Heart left ventricle (tissue), 16 donors: ENCODE results near the gene LSM5. TPM values are rescaled to one million over a fixed set of nuclear protein-coding genes. Genes with fewer than 3 reads are reported as not detected.
"Not testable (repeated sequence)": the region's sequence is repeated elsewhere in the genome, so short reads cannot be mapped to it uniquely, and the experiment has no call there.

Source experiments
- ATAC-seq, 4 donors: fragments of 200-7000 bp; cut with Tn5 transposase; one replicate each; pipeline ENCODE4 v1.9.1; 2020 to 2022; ENCODE audit warnings: moderate library complexity in 4 of 4, mild to moderate bottlenecking in 3 of 4, moderate number of reproducible peaks in 1 of 4
- DNase-seq, 5 donors: peaks; one replicate each; pipeline ENCODE4 v3.0.0-alpha.2; 2020
- H3K27ac ChIP-seq, 12 donors: fragments of 200-600 bp; sonication (generic) in 4 of 12; one replicate each; pipeline versions ENCODE4 v1.5.0 to v1.8.0; 2016 to 2022; ENCODE audit warnings: mild to moderate bottlenecking in 2 of 12
- H3K27me3 ChIP-seq, 9 donors: fragments of 200-600 bp; sonication (generic) in 2 of 9; one replicate each; pipeline versions ENCODE4 v1.5.1 to v1.8.0; 2016 to 2022; ENCODE audit warnings: mild to moderate bottlenecking in 3 of 9
- H3K36me3 ChIP-seq, 9 donors: fragments of 200-600 bp; sonication (generic) in 2 of 9; one replicate each; pipeline versions ENCODE4 v1.5.0 to v1.8.0; 2018 to 2022; ENCODE audit warnings: mild to moderate bottlenecking in 2 of 9
- H3K4me1 ChIP-seq, 12 donors: fragments of 200-600 bp; sonication (generic) in 4 of 12; one replicate each; pipeline versions ENCODE4 v1.5.0 to v1.8.0; 2016 to 2022; ENCODE audit warnings: mild to moderate bottlenecking in 3 of 12
- H3K4me3 ChIP-seq, 12 donors: fragments of 200-600 bp; sonication (generic) in 4 of 12; one replicate each; pipeline versions ENCODE4 v1.5.0 to v1.8.0; 2017 to 2022; ENCODE audit warnings: mild to moderate bottlenecking in 9 of 12, moderate library complexity in 4 of 12
- H3K9me3 ChIP-seq, 12 donors: fragments of 200-600 bp; sonication (generic) in 4 of 12; one replicate each; pipeline versions ENCODE4 v1.5.0 to v1.8.0; 2016 to 2022; ENCODE audit warnings: mild to moderate bottlenecking in 1 of 12
- POLR2A ChIP-seq, 2 donors: fragments of 450-650 bp; IDR thresholded peaks; one replicate each; pipeline ENCODE4 v1.6.1; 2017; ENCODE audit warnings: antibody characterized with exemption in 2 of 2, mild to moderate bottlenecking in 2 of 2, moderate library complexity in 2 of 2
- WGBS, 4 donors: extraction: QIAGEN DNeasy Blood & Tissue Kit in 2 of 4; methylation state at CpG; one replicate each; pipeline versions ENCODE4 v1.1.5 to v1.1.7; 2013 to 2018; 5-methylcytosine and 5-hydroxymethylcytosine counted together
- intact Hi-C, 10 donors: fragments of 100-400 bp; cut with DNase I; formaldehyde crosslinking; loops; one replicate each; pipeline versions ENCODE4 v1.11.1 to v1.14.2; 2022
- polyA plus RNA-seq, 2 donors: library from polyadenylated mRNA; stranded (reverse); fragments of 200-250 nt; gene quantifications; one replicate each; pipeline ENCODE4 v1.2.3, GENCODE V29; 2013
- total RNA-seq, 9 donors: library from RNA; depleted of rRNA in 2 of 9; stranded (reverse); fragments of >200 nt in 2 of 9; fragmentation: NEBNext Ultra II Directional in 3 of 9; extraction: Animal tissue kit (Norgen Biotek cat#: 25700) in 3 of 9; gene quantifications; one replicate each; pipeline versions ENCODE4 v1.1.0 to v1.2.4, GENCODE V29; 2016 to 2023
- TF ChIP-seq, protein P1 (sequence below), 12 donors: fragments of 200-600 bp; sonication (generic) in 4 of 12; IDR thresholded peaks; one replicate each; pipeline versions ENCODE4 v1.5.0 to v1.8.0; 2018 to 2022; ENCODE audit warnings: antibody characterized with exemption in 12 of 12, mild to moderate bottlenecking in 5 of 12
- donor health status: ischemic (EF 13 %, LVEDD 7.1; RV severe dilation, severe dysfunction).
- donor health status: healthy with polysubstance abuse.
- donor health status: DM: no; HTN: yes; CAD: no.
- donor health status: DM: no; HTN: no; CAD: no.
- donor health status: ischemic (EF 25% LVEDD 6.9; RV normal size, moderate dysfunction).
- donor health status: ischemic (EF 25% LVEDD 5.7; RV mildly dilated, moderate dysfunction).
- donor health status: healthy.
- donor health status: DM: yes; HTN: yes; CAD: no.
- donor health status: ischemic (EF 35%, LVEDD 5.7; RV mildly dilated, moderate dysfunction).
- donor health status: nonischemic (EF 11% LVEDD 7.7; RV severe dilation, severe dysfunction).
- donor health status: DM: yes; HTN: yes; CAD: no.
- donor health status: PGD.
- donor health status: ischemic (EF 29% LVEDD 5.4; RV normal size, mild dysfunction).
- donor health status: nonischemic (EF 23%, LVEDD 6.1; RV moderate dilation, normal function).

The LSM5 gene
- total and polyA plus RNA-seq, 11 donors = 10.8 to 67.5 (median 37.3) TPM

DNA sequence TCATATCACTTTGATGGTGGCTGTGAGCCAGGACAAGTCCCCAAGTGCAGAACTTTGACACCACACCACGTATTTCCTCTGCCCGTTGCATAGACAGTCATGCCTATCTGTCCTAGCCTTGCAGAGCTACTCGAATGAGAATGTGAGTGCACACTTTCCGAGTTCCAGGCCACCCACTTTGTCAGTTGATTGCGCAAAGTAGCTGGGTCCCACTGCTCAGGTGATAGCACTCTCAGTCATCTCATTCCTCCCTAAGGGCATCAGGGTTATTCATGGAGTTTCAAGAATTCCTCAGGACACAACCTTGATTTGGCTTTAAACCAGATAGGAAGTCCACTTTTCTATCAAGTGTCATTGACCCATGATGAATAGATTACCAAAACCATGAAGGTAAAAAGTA is 19.3 kb downstream of the LSM5 start:
- intact Hi-C loops = loop anchor here in 2 of 10 donors (10.0 kb wide), 1 partner anchor 726 kb away; no protein-coding TSS in a partner anchor
- Histone ChIP-seq H3K27ac (no peak overlapping the region), H3K9me3 (no peaks in the 10 kb centered on the region), H3K4me1 (peaks cover 0 to 6% (median 0%) of the 10 kb centered on the region in 12 donors), H3K4me3 (no peak overlapping the region), H3K27me3 (no peaks in the 10 kb centered on the region), H3K36me3 (no peaks in the 10 kb centered on the region)
- TF ChIP-seq, protein P1, sequence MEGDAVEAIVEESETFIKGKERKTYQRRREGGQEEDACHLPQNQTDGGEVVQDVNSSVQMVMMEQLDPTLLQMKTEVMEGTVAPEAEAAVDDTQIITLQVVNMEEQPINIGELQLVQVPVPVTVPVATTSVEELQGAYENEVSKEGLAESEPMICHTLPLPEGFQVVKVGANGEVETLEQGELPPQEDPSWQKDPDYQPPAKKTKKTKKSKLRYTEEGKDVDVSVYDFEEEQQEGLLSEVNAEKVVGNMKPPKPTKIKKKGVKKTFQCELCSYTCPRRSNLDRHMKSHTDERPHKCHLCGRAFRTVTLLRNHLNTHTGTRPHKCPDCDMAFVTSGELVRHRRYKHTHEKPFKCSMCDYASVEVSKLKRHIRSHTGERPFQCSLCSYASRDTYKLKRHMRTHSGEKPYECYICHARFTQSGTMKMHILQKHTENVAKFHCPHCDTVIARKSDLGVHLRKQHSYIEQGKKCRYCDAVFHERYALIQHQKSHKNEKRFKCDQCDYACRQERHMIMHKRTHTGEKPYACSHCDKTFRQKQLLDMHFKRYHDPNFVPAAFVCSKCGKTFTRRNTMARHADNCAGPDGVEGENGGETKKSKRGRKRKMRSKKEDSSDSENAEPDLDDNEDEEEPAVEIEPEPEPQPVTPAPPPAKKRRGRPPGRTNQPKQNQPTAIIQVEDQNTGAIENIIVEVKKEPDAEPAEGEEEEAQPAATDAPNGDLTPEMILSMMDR (IDR thresholded peaks at IDR 0.05) = no peak
- TF ChIP-seq POLR2A (IDR thresholded peaks at IDR 0.05) = no peak
- ATAC-seq (no peak), DNase-seq (no peak)
- WGBS, 4 donors = 38 to 59% (median 38%) methylated on average over 5 of the region's 5 CpGs

- H3K27ac ChIP-seq, H3K4me3 ChIP-seq, H3K27me3 ChIP-seq, ATAC-seq, DNase-seq, H3K9me3 ChIP-seq, H3K4me1 ChIP-seq, H3K36me3 ChIP-seq: not testable (repeated sequence)
- 96 to 100% methylated on average over 1 to 2 of the region's 2 CpGs; no CpG with 5 or more reads in 2 of the 4 donors for whole genome bisulfite sequencing, 4 donors
- intact Hi-C loops = loop anchor here in 2 of 10 donors (10.0 kb wide), 1 partner anchor 725 kb away; no protein-coding TSS in a partner anchor
Observed at GRCh38 chr7:32470004-32470403, 20.2 kb downstream of the LSM5 start.

- H3K4me1 ChIP-seq, H3K27ac ChIP-seq, H3K36me3 ChIP-seq, ATAC-seq, H3K27me3 ChIP-seq, H3K4me3 ChIP-seq, H3K9me3 ChIP-seq, intact Hi-C loops, DNase-seq: not testable (repeated sequence)
- WGBS, 4 donors = 81 to 86% (median 84%) methylated on average over 16 to 21 of the region's 30 CpGs
Observed at GRCh38 chr7:32464641-32465416, 25.4 kb downstream of the LSM5 start.

DNA sequence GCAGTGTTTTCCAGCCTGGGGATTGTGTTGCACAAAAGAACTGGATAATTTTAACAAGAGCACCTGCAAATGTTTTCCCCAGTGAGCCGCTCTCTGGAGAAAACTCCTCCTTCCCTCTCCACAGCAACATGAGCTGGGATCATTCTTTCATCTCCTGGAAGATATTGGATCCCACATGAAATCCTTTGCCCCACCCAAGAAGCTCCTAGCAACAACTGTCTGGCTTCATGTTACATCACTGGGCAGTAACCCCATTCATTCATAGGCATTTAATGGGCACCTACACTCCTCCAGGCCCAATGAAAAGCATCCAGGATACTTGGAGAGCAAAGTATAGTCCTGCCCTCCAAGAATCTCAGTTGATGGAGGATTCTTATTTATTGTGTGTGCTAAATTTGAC is 27.2 kb downstream of the LSM5 start:
- TF ChIP-seq, protein P1 (IDR thresholded peaks at IDR 0.05) = no peak
- TF ChIP-seq POLR2A (IDR thresholded peaks at IDR 0.05) = no peak
- 89 to 93% (median 91%) methylated on average over 1 of the region's 1 CpG for WGBS, 4 donors
- intact Hi-C loops = no loop called here
- DNase-seq = no peak
- H3K27me3 ChIP-seq = peaks cover 0 to 3% (median 0%) of the 10 kb centered on the region in 9 donors
- no peak overlapping the region for H3K4me3 ChIP-seq
- H3K27ac ChIP-seq = no peak overlapping the region
- no peaks in the 10 kb centered on the region for H3K4me1 ChIP-seq
- H3K36me3 ChIP-seq = no peaks in the 10 kb centered on the region
- H3K9me3 ChIP-seq = no peaks in the 10 kb centered on the region
- no peak for ATAC-seq

DNA sequence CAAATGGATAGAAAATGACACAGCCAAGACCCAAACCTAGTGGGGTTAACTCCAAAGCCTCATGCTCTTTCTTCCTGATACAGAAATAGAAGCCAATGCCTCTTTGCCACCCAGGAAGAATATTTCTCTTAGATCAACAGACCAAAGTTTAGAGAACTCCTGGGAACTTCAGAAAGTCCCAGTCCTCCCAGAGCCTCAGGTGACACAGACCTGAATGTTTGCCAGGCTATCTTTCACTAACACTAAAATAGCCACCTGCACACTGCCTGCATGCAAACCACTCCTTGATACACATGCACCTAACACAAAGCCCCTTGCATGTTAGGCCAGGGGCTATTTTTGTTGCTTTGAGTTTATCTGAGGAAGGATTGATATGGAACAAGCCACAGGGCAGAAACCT is 27.7 kb downstream of the LSM5 start:
- peaks cover 0 to 3% (median 0%) of the 10 kb centered on the region in 9 donors for H3K27me3 ChIP-seq
- ATAC-seq = no peak
- DNase-seq = no peak
- no peak overlapping the region for H3K27ac ChIP-seq
- intact Hi-C loops = no loop called here
- no peak overlapping the region for H3K4me3 ChIP-seq
- no peaks in the 10 kb centered on the region for H3K9me3 ChIP-seq
- no peaks in the 10 kb centered on the region for H3K36me3 ChIP-seq
- H3K4me1 ChIP-seq = no peaks in the 10 kb centered on the region
- TF ChIP-seq, protein P1 (IDR thresholded peaks at IDR 0.05) = no peak
- no peak for TF ChIP-seq POLR2A (IDR thresholded peaks at IDR 0.05)
